ENCODE data around the gene HINT2. TPM values are rescaled to one million over a fixed set of nuclear protein-coding genes. Genes with fewer than 3 reads are reported as not detected.

The HINT2 gene
- total and polyA plus RNA-seq, 2 donors = 68.3 to 68.4 TPM

GRCh38 chr9:35781066-35781465 is 33.8 kb downstream of the HINT2 start:
- Histone ChIP-seq H3K9me3 (ENCODE audit: control insufficient read depth in 2 of 2, insufficient read depth in 1 of 2, low read length in 1 of 2) (no peaks in the 10 kb centered on the region), H3K27ac (ENCODE audit: low read depth in 1 of 2, low read length in 1 of 2) (no peak overlapping the region), H3K4me1 (ENCODE audit: control insufficient read depth in 2 of 2, insufficient read depth in 2 of 2, low read length in 2 of 2) (no peaks in the 10 kb centered on the region), H3K27me3 (ENCODE audit: control insufficient read depth in 2 of 2, insufficient read depth in 1 of 2, low read length in 1 of 2) (no peaks in the 10 kb centered on the region), H3K4me3 (ENCODE audit: low read length in 2 of 2) (no peak overlapping the region), H3K36me3 (ENCODE audit: control insufficient read depth in 2 of 2, insufficient read depth in 2 of 2, low read length in 1 of 2) (no peaks in the 10 kb centered on the region)
- no peak for DNase-seq (ENCODE audit: low read depth in 6 of 9, low spot score in 9 of 9)
- 93% methylated on average over 2 of the region's 2 CpGs for WGBS

- Histone ChIP-seq H3K36me3 (ENCODE audit: control insufficient read depth in 2 of 2, insufficient read depth in 2 of 2, low read length in 1 of 2) (no peaks in the 10 kb centered on the region), H3K27me3 (ENCODE audit: control insufficient read depth in 2 of 2, insufficient read depth in 1 of 2, low read length in 1 of 2) (no peaks in the 10 kb centered on the region), H3K27ac (ENCODE audit: low read depth in 1 of 2, low read length in 1 of 2) (no peak overlapping the region), H3K9me3 (ENCODE audit: control insufficient read depth in 2 of 2, insufficient read depth in 1 of 2, low read length in 1 of 2) (no peaks in the 10 kb centered on the region), H3K4me1 (ENCODE audit: control insufficient read depth in 2 of 2, insufficient read depth in 2 of 2, low read length in 2 of 2) (peaks cover 0 to 4% of the 10 kb centered on the region in 2 donors), H3K4me3 (ENCODE audit: low read length in 2 of 2) (no peak overlapping the region)
- 96% methylated on average over 3 of the region's 3 CpGs for WGBS
- DNase-seq (ENCODE audit: low read depth in 6 of 9, low spot score in 9 of 9) = no peak
Observed at GRCh38 chr9:35778496-35778895, 36.3 kb downstream of the HINT2 start.

GRCh38 chr9:35776018-35776417 is 38.8 kb downstream of the HINT2 start:
- Histone ChIP-seq H3K27ac (ENCODE audit: low read depth in 1 of 2, low read length in 1 of 2) (no peak overlapping the region), H3K9me3 (ENCODE audit: control insufficient read depth in 2 of 2, insufficient read depth in 1 of 2, low read length in 1 of 2) (no peaks in the 10 kb centered on the region)
- WGBS = 87% methylated on average over 4 of the region's 4 CpGs

GRCh38 chr9:35774907-35775635 is 39.8 kb downstream of the HINT2 start:
- H3K36me3 ChIP-seq (ENCODE audit: control insufficient read depth in 2 of 2, insufficient read depth in 2 of 2, low read length in 1 of 2) = no peaks in the 10 kb centered on the region
- 69% methylated on average over 7 of the region's 7 CpGs for WGBS
- no peaks in the 10 kb centered on the region for H3K27me3 ChIP-seq (ENCODE audit: control insufficient read depth in 2 of 2, insufficient read depth in 1 of 2, low read length in 1 of 2)
- peaks cover 0 to 4% of the 10 kb centered on the region in 2 donors for H3K4me1 ChIP-seq (ENCODE audit: control insufficient read depth in 2 of 2, insufficient read depth in 2 of 2, low read length in 2 of 2)
- no peak for DNase-seq (ENCODE audit: low read depth in 6 of 9, low spot score in 9 of 9)
- H3K9me3 ChIP-seq (ENCODE audit: control insufficient read depth in 2 of 2, insufficient read depth in 1 of 2, low read length in 1 of 2) = no peaks in the 10 kb centered on the region
- no peak overlapping the region for H3K27ac ChIP-seq (ENCODE audit: low read depth in 1 of 2, low read length in 1 of 2)
- H3K4me3 ChIP-seq (ENCODE audit: low read length in 2 of 2) = no peak overlapping the region

More at GRCh38 chr9:35776018-35776417, 38.8 kb downstream of the HINT2 start:
- Histone ChIP-seq H3K4me3 (ENCODE audit: low read length in 2 of 2) (no peak overlapping the region), H3K4me1 (ENCODE audit: control insufficient read depth in 2 of 2, insufficient read depth in 2 of 2, low read length in 2 of 2) (peaks cover 0 to 4% of the 10 kb centered on the region in 2 donors), H3K36me3 (ENCODE audit: control insufficient read depth in 2 of 2, insufficient read depth in 2 of 2, low read length in 1 of 2) (no peaks in the 10 kb centered on the region), H3K27me3 (ENCODE audit: control insufficient read depth in 2 of 2, insufficient read depth in 1 of 2, low read length in 1 of 2) (no peaks in the 10 kb centered on the region)
- DNase-seq (ENCODE audit: low read depth in 6 of 9, low spot score in 9 of 9) = no peak

- Histone ChIP-seq H3K4me1 (ENCODE audit: control insufficient read depth in 2 of 2, insufficient read depth in 2 of 2, low read length in 2 of 2) (peaks cover 0 to 4% of the 10 kb centered on the region in 2 donors), H3K36me3 (ENCODE audit: control insufficient read depth in 2 of 2, insufficient read depth in 2 of 2, low read length in 1 of 2) (no peaks in the 10 kb centered on the region), H3K4me3 (ENCODE audit: low read length in 2 of 2) (no peak overlapping the region), H3K27ac (ENCODE audit: low read depth in 1 of 2, low read length in 1 of 2) (no peak overlapping the region), H3K27me3 (ENCODE audit: control insufficient read depth in 2 of 2, insufficient read depth in 1 of 2, low read length in 1 of 2) (no peaks in the 10 kb centered on the region), H3K9me3 (ENCODE audit: control insufficient read depth in 2 of 2, insufficient read depth in 1 of 2, low read length in 1 of 2) (no peaks in the 10 kb centered on the region)
- no peak for DNase-seq (ENCODE audit: low read depth in 6 of 9, low spot score in 9 of 9)
- WGBS = 98% methylated on average over 3 of the region's 3 CpGs
Observed at GRCh38 chr9:35771943-35772342, 42.9 kb downstream of the HINT2 start.

GRCh38 chr9:35771534-35771933 is 43.3 kb downstream of the HINT2 start:
- Histone ChIP-seq H3K36me3 (ENCODE audit: control insufficient read depth in 2 of 2, insufficient read depth in 2 of 2, low read length in 1 of 2) (no peaks in the 10 kb centered on the region), H3K4me3 (ENCODE audit: low read length in 2 of 2) (no peak overlapping the region), H3K27me3 (ENCODE audit: control insufficient read depth in 2 of 2, insufficient read depth in 1 of 2, low read length in 1 of 2) (no peaks in the 10 kb centered on the region), H3K9me3 (ENCODE audit: control insufficient read depth in 2 of 2, insufficient read depth in 1 of 2, low read length in 1 of 2) (no peaks in the 10 kb centered on the region), H3K27ac (ENCODE audit: low read depth in 1 of 2, low read length in 1 of 2) (no peak overlapping the region), H3K4me1 (ENCODE audit: control insufficient read depth in 2 of 2, insufficient read depth in 2 of 2, low read length in 2 of 2) (peaks cover 0 to 4% of the 10 kb centered on the region in 2 donors)
- DNase-seq (ENCODE audit: low read depth in 6 of 9, low spot score in 9 of 9) = no peak
- 93% methylated on average over 1 of the region's 1 CpG for WGBS

GRCh38 chr9:35771075-35771433 is 43.8 kb downstream of the HINT2 start:
- Histone ChIP-seq H3K4me1 (ENCODE audit: control insufficient read depth in 2 of 2, insufficient read depth in 2 of 2, low read length in 2 of 2) (peaks cover 0 to 4% of the 10 kb centered on the region in 2 donors), H3K36me3 (ENCODE audit: control insufficient read depth in 2 of 2, insufficient read depth in 2 of 2, low read length in 1 of 2) (no peaks in the 10 kb centered on the region), H3K9me3 (ENCODE audit: control insufficient read depth in 2 of 2, insufficient read depth in 1 of 2, low read length in 1 of 2) (no peaks in the 10 kb centered on the region), H3K27ac (ENCODE audit: low read depth in 1 of 2, low read length in 1 of 2) (no peak overlapping the region), H3K27me3 (ENCODE audit: control insufficient read depth in 2 of 2, insufficient read depth in 1 of 2, low read length in 1 of 2) (no peaks in the 10 kb centered on the region), H3K4me3 (ENCODE audit: low read length in 2 of 2) (no peak overlapping the region)
- WGBS = 85% methylated on average over 4 of the region's 4 CpGs
- DNase-seq (ENCODE audit: low read depth in 6 of 9, low spot score in 9 of 9) = no peak

GRCh38 chr9:35769763-35770162 is 45.1 kb downstream of the HINT2 start:
- H3K36me3 ChIP-seq (ENCODE audit: control insufficient read depth in 2 of 2, insufficient read depth in 2 of 2, low read length in 1 of 2) = no peaks in the 10 kb centered on the region
- DNase-seq (ENCODE audit: low read depth in 6 of 9, low spot score in 9 of 9) = no peak
- H3K4me3 ChIP-seq (ENCODE audit: low read length in 2 of 2) = no peak overlapping the region
- H3K27ac ChIP-seq (ENCODE audit: low read depth in 1 of 2, low read length in 1 of 2) = no peak overlapping the region
- H3K27me3 ChIP-seq (ENCODE audit: control insufficient read depth in 2 of 2, insufficient read depth in 1 of 2, low read length in 1 of 2) = no peaks in the 10 kb centered on the region
- no peaks in the 10 kb centered on the region for H3K4me1 ChIP-seq (ENCODE audit: control insufficient read depth in 2 of 2, insufficient read depth in 2 of 2, low read length in 2 of 2)
- WGBS = 99% methylated on average over 1 of the region's 1 CpG
- no peaks in the 10 kb centered on the region for H3K9me3 ChIP-seq (ENCODE audit: control insufficient read depth in 2 of 2, insufficient read depth in 1 of 2, low read length in 1 of 2)

- Histone ChIP-seq H3K27me3 (ENCODE audit: control insufficient read depth in 2 of 2, insufficient read depth in 1 of 2, low read length in 1 of 2) (no peaks in the 10 kb centered on the region), H3K9me3 (ENCODE audit: control insufficient read depth in 2 of 2, insufficient read depth in 1 of 2, low read length in 1 of 2) (no peaks in the 10 kb centered on the region), H3K4me1 (ENCODE audit: control insufficient read depth in 2 of 2, insufficient read depth in 2 of 2, low read length in 2 of 2) (no peaks in the 10 kb centered on the region), H3K4me3 (ENCODE audit: low read length in 2 of 2) (no peak overlapping the region), H3K27ac (ENCODE audit: low read depth in 1 of 2, low read length in 1 of 2) (no peak overlapping the region), H3K36me3 (ENCODE audit: control insufficient read depth in 2 of 2, insufficient read depth in 2 of 2, low read length in 1 of 2) (no peaks in the 10 kb centered on the region)
- DNase-seq (ENCODE audit: low read depth in 6 of 9, low spot score in 9 of 9) = no peak
- WGBS = 99% methylated on average over 1 of the region's 1 CpG
Observed at GRCh38 chr9:35767458-35767857, 47.4 kb downstream of the HINT2 start.

Data from thymus (tissue), 11 donors.